K562 (cell line): Measurements from ENCODE around the gene HSF5. TPM values are rescaled to one million over a fixed set of nuclear protein-coding genes. Genes with fewer than 3 reads are reported as not detected.

ENCODE experiments used
- BCLAF1 ChIP-seq, 2 experiments: fragments of 450-650 bp in 1 of 2; IDR thresholded peaks; 2 replicates each; pipeline ENCODE4 v1.6.1; 2011 to 2017; ENCODE audit warnings: low read depth in 2 of 2, antibody characterized with exemption in 1 of 2, borderline replicate concordance in 1 of 2, low read length in 1 of 2, mild to moderate bottlenecking in 1 of 2, mixed read lengths in 1 of 2; ENCODE audit not compliant: control insufficient read depth in 1 of 2
- CHD4 ChIP-seq: fragments of 200-600 bp; sonication (generic); IDR thresholded peaks from 3 replicates; pipeline ENCODE4 v1.6.1; 2012; ENCODE audit warnings: low read depth, mild to moderate bottlenecking, mixed read lengths, low read length, inconsistent platforms; ENCODE audit not compliant: insufficient read depth, insufficient replicate concordance, poor library complexity, severe bottlenecking
- GATA2 ChIP-seq: sonication (generic); formaldehyde crosslinking; IDR thresholded peaks from 2 replicates; pipeline ENCODE4 v1.4.0; 2020; ENCODE audit warnings: mild to moderate bottlenecking, missing genetic modification reagents
- HNRNPK ChIP-seq: fragments of 200-400 bp; formaldehyde crosslinking; IDR thresholded peaks from one replicate; pipeline ENCODE4 v1.6.1; 2018; ENCODE audit warnings: mild to moderate bottlenecking, low read depth, low read length; ENCODE audit not compliant: poor library complexity, severe bottlenecking
- LARP7 ChIP-seq: fragments of 450-650 bp; IDR thresholded peaks from 2 replicates; pipeline ENCODE4 v1.6.1; 2016
- LCOR ChIP-seq: sonication (generic); formaldehyde crosslinking; IDR thresholded peaks from 2 replicates; pipeline ENCODE4 v1.8.0; 2022; ENCODE audit warnings: mild to moderate bottlenecking, missing genetic modification reagents
- PHF20 ChIP-seq: fragments of 450-650 bp; IDR thresholded peaks from 2 replicates; pipeline ENCODE4 v1.6.1; 2018; ENCODE audit not compliant: partially characterized antibody
- PHF21A ChIP-seq: fragments of 450-650 bp; IDR thresholded peaks from 2 replicates; pipeline ENCODE4 v1.6.1; 2017; ENCODE audit warnings: low read depth, borderline replicate concordance
- POLR2H ChIP-seq: IDR thresholded peaks from 2 replicates; pipeline ENCODE4 v1.6.1; 2016; ENCODE audit warnings: missing genetic modification characterization, low read depth, mild to moderate bottlenecking, control low read depth, missing compliant biosample characterization, moderate library complexity
- REST ChIP-seq, 2 experiments: fragments of 450-650 bp; formaldehyde crosslinking in 1 of 2; IDR thresholded peaks; 2 replicates each; pipeline versions ENCODE4 v1.4.0 to v1.6.1; 2014 to 2020; ENCODE audit warnings: mild to moderate bottlenecking in 2 of 2, borderline replicate concordance in 1 of 2, low read depth in 1 of 2
- SMARCA4 ChIP-seq: fragments of 450-650 bp; IDR thresholded peaks from 2 replicates; pipeline ENCODE4 v1.6.1; 2016
- TAF1 ChIP-seq: IDR thresholded peaks from 2 replicates; pipeline ENCODE4 v1.6.1; 2011; ENCODE audit warnings: mild to moderate bottlenecking, low read length, moderate library complexity; ENCODE audit not compliant: insufficient read depth, control insufficient read depth, severe bottlenecking; ENCODE audit errors: extremely low read depth
- TBP ChIP-seq: optimal IDR thresholded peaks from 2 replicates; pipeline ENCODE3; 2011; ENCODE audit warnings: low read depth, low read length, improper control_type of control experiment
- TOE1 ChIP-seq, 2 experiments: fragments of 450-650 bp in 1 of 2; sonication (generic) in 1 of 2; formaldehyde crosslinking in 1 of 2; IDR thresholded peaks; 2 replicates each; pipeline versions ENCODE4 v1.7.1 to v1.8.0; 2016 to 2022; ENCODE audit warnings: borderline replicate concordance in 2 of 2, mild to moderate bottlenecking in 2 of 2, antibody characterized with exemption in 1 of 2, inconsistent platforms in 1 of 2, low read depth in 1 of 2, missing genetic modification reagents in 1 of 2, moderate library complexity in 1 of 2
- polyA plus RNA-seq, 8 experiments: library from polyadenylated mRNA; depleted of rRNA in 4 of 8; stranded (reverse) in 5 of 8; unstranded in 3 of 8; fragments of >200 nt; fragmentation: Nextera tagmentation in 2 of 8; fragmentation: Illumina TruSeq in 1 of 8; extraction: Ambion mirVana in 2 of 8; extraction: Trizol in 1 of 8; gene quantifications; 2 replicates each; pipeline versions ENCODE4 v1.2.1 to v1.2.3, GENCODE V29; 2011 to 2014; ENCODE audit warnings: inconsistent platforms in 1 of 8, missing spikeins in 1 of 8
- total RNA-seq, 7 experiments: library from RNA; depleted of rRNA in 6 of 7; stranded (reverse); fragments of >200 nt in 6 of 7; fragmentation: Illumina TruSeq in 2 of 7; extraction: Trizol in 2 of 7; gene quantifications; 2 replicates each; pipeline versions ENCODE4 v1.2.1 to v1.2.3, GENCODE V29; 2011 to 2021; ENCODE audit warnings: low replicate concordance in 1 of 7

Gene HSF5
- total and polyA plus RNA-seq, 9 of the 15 experiments (the other 6 are each of a cell fraction or from before 2014, with no cell fraction given) = 0.04 TPM; not detected in 8

- TF ChIP-seq CHD4 = no peak
- TF ChIP-seq HNRNPK = no peak
- peak; percentile 26 for TF ChIP-seq TAF1
- 0 out of 2 replicates have a peak, but pooled peaks have one; percentile 14 for TF ChIP-seq LARP7
- TF ChIP-seq LCOR (CRISPR knock-in tag) = no peak
- TF ChIP-seq REST (IDR thresholded peaks at IDR 0.05; ENCODE audit: borderline replicate concordance) = peak; percentile 90
- no peak for TF ChIP-seq REST (CRISPR knock-in tag; IDR thresholded peaks at IDR 0.05; ENCODE audit: low read depth)
- peak; percentile 83 for TF ChIP-seq TOE1 (IDR thresholded peaks at IDR 0.05; ENCODE audit: borderline replicate concordance)
- TF ChIP-seq TOE1 (CRISPR knock-in tag; IDR thresholded peaks at IDR 0.05; ENCODE audit: borderline replicate concordance, low read depth) = no peak
- no peak for TF ChIP-seq POLR2H (tag)
- peak; percentile 84; the same call in 1 of the 2 replicates for TF ChIP-seq PHF21A
- no peak for TF ChIP-seq GATA2
- peak; percentile 76 for TF ChIP-seq TBP
- no peak for TF ChIP-seq PHF20
- peak in 1 of 2 experiments; percentile 52; a peak in 1 of 4 replicates for TF ChIP-seq BCLAF1 (IDR thresholded peaks at IDR 0.05; ENCODE audit: borderline replicate concordance in 1 of 2, control insufficient read depth in 1 of 2, low read depth in 2 of 2, low read length in 1 of 2)
- TF ChIP-seq SMARCA4 = 0 out of 2 replicates have a peak, but pooled peaks have one; percentile 47
Observed at GRCh38 chr17:58417300-58418092, 70.7 kb downstream of the HSF5 start, which contains the start of gene RNF43 (continued).
